ENCODE results near the gene PAFAH1B1. TPM values are rescaled to one million over a fixed set of nuclear protein-coding genes. Genes with fewer than 3 reads are reported as not detected.

PAFAH1B1 gene
- polyA plus RNA-seq, 6 donors from 2014 or later = 9.0 to 16.2 (median 12.2) TPM

DNA sequence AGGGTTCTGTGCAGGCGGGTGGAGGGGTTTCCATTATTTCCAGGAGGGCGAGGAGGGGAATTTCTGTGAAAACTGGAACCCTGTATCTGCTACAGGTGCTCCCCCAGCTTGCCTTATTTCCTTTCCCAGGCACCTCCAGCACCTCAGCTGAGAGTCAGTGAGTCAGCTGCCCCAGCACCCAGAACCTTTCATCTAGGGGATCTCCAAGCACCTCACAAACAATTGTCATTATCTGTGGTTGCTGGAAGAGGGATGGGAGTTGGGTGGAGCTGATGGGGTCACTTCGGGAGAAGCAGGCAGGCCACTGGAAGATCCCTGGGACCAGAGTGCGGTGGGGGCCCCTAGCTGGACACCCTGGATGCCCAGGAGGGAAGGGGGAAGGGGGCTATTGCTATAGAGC lies 128.1 kb downstream of the PAFAH1B1 start:
- H3K4me1 Mint-ChIP-seq = peaks cover 3 to 7% (median 6%) of the 10 kb centered on the region in 3 donors
- H3K27me3 Mint-ChIP-seq = peaks cover 7 to 35% (median 12%) of the 10 kb centered on the region in 3 donors
- no peaks in the 10 kb centered on the region for H3K9me3 Mint-ChIP-seq
- H3K36me3 Mint-ChIP-seq = peaks cover 0 to 10% of the 10 kb centered on the region in 2 donors
- no peak overlapping the region for H3K4me3 Mint-ChIP-seq
- DNase-seq = no peak
- ATAC-seq (ENCODE audit: low read depth in 2 of 2) = no peak
- H3K27ac Mint-ChIP-seq = no peak overlapping the region

DNA sequence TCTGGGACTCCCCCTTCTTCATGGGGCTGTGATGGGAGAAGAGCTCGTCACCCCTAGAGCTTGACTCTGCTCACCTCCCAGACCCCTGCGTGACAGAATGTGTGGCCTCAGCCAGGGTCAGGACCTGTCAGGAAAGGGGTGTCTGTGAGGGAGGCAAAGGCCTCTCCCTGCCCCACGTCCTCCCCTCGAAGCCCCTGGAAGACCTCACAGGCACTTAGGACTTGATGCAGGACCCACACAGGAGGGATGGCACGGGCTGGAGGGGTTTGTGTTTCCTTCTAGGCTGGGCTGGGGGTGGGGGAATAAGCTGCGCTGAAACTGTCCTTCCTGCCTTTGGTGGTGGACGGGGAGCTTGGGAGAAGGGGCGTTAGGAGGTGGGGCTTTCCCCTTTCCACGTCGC lies 129.2 kb downstream of the PAFAH1B1 start:
- Mint-ChIP-seq H3K9me3 (peaks cover 0 to 2% (median 0%) of the 10 kb centered on the region in 7 donors), H3K27me3 (peaks cover 7 to 45% (median 19%) of the 10 kb centered on the region in 3 donors), H3K4me1 (peaks cover 3 to 7% (median 6%) of the 10 kb centered on the region in 3 donors), H3K27ac (no peak overlapping the region), H3K36me3 (peaks cover 0 to 10% of the 10 kb centered on the region in 2 donors), H3K4me3 (peak overlapping the region in 3 of 8 donors; percentile 20 to 61 (median 37))
- DNase-seq (no peak), ATAC-seq (ENCODE audit: low read depth in 2 of 2) (no peak)

DNA sequence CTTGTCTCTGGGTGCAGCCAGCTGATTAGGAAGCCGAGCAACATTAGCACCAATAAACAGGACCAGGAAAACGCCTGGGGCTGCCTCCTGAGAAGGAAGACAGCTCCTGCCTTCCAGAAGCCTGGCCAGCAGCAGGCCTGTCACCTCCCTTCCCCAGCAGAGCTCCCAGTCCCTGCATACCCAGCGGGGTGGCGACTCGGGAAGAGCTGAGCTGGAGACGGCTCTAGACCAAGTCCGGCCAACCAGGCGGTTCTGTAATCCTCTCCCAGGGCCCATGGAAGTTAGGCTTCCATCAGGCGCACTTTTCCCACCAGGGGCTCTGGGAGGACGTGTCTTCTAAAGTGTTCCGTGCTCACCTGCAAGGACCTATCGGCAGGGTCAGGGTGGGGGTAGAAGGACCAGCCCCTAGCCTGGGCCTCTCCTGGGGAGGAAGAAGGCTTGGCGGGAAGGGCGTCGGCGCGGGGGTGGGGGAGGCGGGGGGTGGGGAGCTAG lies 130.1 kb downstream of the PAFAH1B1 start:
- peaks cover 0 to 2% (median 0%) of the 10 kb centered on the region in 7 donors for H3K9me3 Mint-ChIP-seq
- H3K4me1 Mint-ChIP-seq = peaks cover 3 to 7% (median 6%) of the 10 kb centered on the region in 3 donors
- peaks cover 0 to 10% of the 10 kb centered on the region in 2 donors for H3K36me3 Mint-ChIP-seq
- peaks cover 8 to 46% (median 19%) of the 10 kb centered on the region in 3 donors for H3K27me3 Mint-ChIP-seq
- ATAC-seq (ENCODE audit: low read depth in 2 of 2) (no peak), DNase-seq (no peak)
- H3K27ac Mint-ChIP-seq = no peak overlapping the region
- H3K4me3 Mint-ChIP-seq = peak overlapping the region in 6 of 8 donors; percentile 20 to 72 (median 57)

DNA sequence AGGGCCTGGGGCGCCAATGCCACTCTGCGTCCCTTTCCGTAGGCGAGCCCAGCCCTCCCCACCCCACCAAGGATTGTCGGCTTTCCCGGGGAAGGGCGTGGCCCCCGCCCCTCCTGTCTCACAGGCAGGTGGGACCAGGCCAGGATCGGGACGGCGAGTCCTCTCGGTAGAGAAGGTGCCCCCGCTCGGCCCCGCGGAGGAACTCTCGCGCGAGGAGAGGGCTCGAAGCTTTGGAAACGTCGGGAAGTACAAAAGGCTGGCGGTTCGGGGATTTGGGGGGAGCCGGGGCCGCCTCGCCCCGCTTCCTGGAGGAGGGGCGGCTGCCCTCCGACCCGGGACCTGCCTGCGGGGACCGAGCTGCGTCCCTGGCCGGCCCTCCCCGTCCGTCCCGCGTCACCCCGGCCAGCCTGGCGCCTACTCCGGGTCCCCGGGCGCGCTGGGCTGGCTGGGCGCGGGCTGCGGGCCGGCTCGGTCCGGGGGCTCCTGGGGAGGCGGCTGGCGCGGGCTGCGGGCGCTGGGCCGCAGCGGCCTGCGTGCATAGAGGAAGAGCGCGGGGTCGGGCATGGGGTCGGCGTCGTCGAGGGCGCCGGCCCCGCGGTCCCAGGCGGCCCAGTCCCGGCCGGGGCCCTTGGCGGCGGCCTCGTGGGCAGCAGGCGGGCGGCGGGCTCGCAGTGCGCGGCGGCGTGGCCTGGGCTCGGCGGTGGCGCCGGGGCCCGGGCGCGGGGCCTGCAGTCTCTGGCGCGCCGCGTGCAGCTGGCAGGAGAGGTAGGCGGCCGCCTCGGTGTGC lies 130.7 kb downstream of the PAFAH1B1 start:
- peaks cover 10 to 46% (median 19%) of the 10 kb centered on the region in 3 donors for H3K27me3 Mint-ChIP-seq
- H3K9me3 Mint-ChIP-seq = peaks cover 0 to 2% (median 0%) of the 10 kb centered on the region in 7 donors
- no peak overlapping the region for H3K27ac Mint-ChIP-seq
- ATAC-seq (ENCODE audit: low read depth in 2 of 2) (peak; percentile 18 to 40), DNase-seq (no peak)
- peak overlapping the region in 6 of 8 donors; percentile 23 to 70 (median 58) for H3K4me3 Mint-ChIP-seq
- peaks cover 0 to 10% of the 10 kb centered on the region in 2 donors for H3K36me3 Mint-ChIP-seq
- H3K4me1 Mint-ChIP-seq = peaks cover 3 to 7% (median 6%) of the 10 kb centered on the region in 3 donors

DNA sequence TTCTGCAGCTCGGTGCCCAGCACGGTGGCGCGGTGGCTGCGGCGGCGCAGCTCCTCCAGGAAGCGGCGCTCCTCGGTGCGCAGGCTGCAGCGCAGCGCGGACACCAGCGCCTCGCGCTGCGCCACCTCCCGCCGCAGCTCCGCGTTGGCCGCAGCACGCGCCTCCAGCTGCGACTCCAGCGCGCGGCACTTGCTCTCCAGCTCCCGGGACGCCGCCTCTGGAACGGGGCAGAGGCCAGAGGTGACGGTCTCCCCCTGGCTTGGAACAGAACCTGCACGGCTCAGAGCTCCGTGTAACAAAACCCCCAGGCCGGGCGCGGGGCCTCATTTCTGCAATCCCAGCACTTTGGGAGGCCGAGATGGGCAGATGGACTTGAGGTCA lies 131.3 kb downstream of the PAFAH1B1 start:
- Mint-ChIP-seq H3K9me3 (peaks cover 0 to 2% (median 0%) of the 10 kb centered on the region in 7 donors), H3K4me3 (peak overlapping the region in 5 of 8 donors; percentile 17 to 70 (median 35)), H3K4me1 (peaks cover 3 to 7% (median 6%) of the 10 kb centered on the region in 3 donors), H3K27ac (no peak overlapping the region), H3K27me3 (peaks cover 12 to 46% (median 24%) of the 10 kb centered on the region in 3 donors), H3K36me3 (peaks cover 0 to 10% of the 10 kb centered on the region in 2 donors)
- DNase-seq (no peak), ATAC-seq (ENCODE audit: low read depth in 2 of 2) (peak; percentile 72 to 89)

DNA sequence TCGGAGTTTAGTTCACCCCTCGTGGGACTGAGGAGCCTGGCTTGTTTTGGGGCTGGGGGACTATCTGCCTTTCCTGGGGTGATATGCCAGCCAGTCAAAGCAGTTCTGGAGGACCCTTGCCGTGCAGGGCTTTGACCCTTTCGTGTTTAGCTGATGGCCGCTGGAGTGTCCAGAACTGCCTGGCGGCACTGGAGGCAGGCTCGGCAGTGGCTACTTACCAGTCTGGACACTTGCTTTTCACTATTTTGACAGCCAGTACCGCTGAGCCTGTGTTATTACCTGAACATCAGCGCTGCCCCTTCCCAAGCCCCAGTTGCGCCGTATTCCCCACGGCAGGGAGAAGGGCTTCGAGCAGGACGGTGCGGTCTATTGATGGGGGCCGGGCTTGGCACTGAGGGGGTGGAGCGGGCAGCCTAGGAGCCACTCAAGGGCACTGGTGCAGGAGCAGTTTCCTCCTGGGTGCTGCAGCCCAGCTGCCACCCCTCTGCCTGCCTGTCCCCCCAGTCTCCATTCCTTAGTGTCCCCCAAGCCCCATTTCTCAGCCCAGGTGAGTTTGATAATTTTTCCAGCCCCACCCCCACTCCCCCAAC lies 137.4 kb downstream of the PAFAH1B1 start:
- Mint-ChIP-seq H3K27me3 (peaks cover 15 to 38% (median 37%) of the 10 kb centered on the region in 3 donors), H3K9me3 (peaks cover 0 to 2% (median 0%) of the 10 kb centered on the region in 7 donors), H3K4me3 (no peak overlapping the region), H3K36me3 (peaks cover 0 to 1% of the 10 kb centered on the region in 2 donors), H3K4me1 (peaks cover 0 to 4% (median 0%) of the 10 kb centered on the region in 3 donors), H3K27ac (no peak overlapping the region)
- DNase-seq (no peak), ATAC-seq (ENCODE audit: low read depth in 2 of 2) (no peak)

DNA sequence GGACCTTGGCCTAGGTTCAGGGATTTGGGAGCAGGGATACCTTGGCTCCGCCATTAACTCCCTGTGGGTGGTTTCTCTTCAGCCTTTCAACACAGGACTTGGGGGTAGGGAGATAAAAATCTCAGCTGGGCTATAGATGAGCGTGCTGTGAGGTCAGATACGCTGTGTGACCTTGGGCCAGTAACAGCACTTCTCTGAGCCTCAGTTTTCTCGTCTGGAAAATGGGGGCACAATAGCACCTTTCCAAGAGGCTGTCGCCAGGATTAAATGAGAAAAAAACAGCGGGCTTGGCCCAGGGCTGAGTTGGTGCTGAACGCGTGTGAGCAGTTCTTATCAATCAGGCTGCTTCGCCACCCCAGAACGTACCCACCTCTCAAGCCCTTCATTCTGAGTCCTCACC lies 138.4 kb downstream of the PAFAH1B1 start:
- peaks cover 14 to 36% (median 32%) of the 10 kb centered on the region in 3 donors for H3K27me3 Mint-ChIP-seq
- no peaks in the 10 kb centered on the region for H3K36me3 Mint-ChIP-seq
- H3K4me1 Mint-ChIP-seq = peaks cover 0 to 4% (median 0%) of the 10 kb centered on the region in 3 donors
- DNase-seq (no peak), ATAC-seq (ENCODE audit: low read depth in 2 of 2) (no peak)
- no peak overlapping the region for H3K27ac Mint-ChIP-seq
- H3K4me3 Mint-ChIP-seq = no peak overlapping the region
- H3K9me3 Mint-ChIP-seq = peaks cover 0 to 2% (median 0%) of the 10 kb centered on the region in 7 donors

DNA sequence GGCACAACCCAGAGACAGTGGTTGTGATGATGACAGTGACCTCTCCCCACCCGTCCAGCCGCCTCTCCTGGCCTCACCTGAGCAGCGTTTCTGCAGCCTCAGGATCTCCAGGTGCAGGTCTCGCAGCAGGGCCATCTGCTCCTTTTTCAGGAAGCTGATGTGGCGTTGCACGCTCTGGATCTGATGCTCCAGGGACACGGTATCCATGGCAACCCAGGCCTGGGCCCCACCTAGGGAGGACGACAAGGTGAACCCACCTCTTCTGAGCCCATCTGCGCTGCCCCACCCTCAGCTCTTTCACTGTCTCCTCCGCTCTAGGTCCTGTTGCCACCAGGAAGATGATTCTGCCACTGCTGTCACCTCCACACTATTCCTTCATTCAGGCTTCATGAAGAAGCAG lies 141.5 kb downstream of the PAFAH1B1 start:
- no peak overlapping the region for H3K27ac Mint-ChIP-seq
- H3K4me1 Mint-ChIP-seq = peaks cover 0 to 4% (median 0%) of the 10 kb centered on the region in 3 donors
- no peak overlapping the region for H3K4me3 Mint-ChIP-seq
- H3K36me3 Mint-ChIP-seq = no peaks in the 10 kb centered on the region
- no peaks in the 10 kb centered on the region for H3K9me3 Mint-ChIP-seq
- no peak for ATAC-seq (ENCODE audit: low read depth in 2 of 2)
- peaks cover 8 to 22% (median 21%) of the 10 kb centered on the region in 3 donors for H3K27me3 Mint-ChIP-seq
- no peak for DNase-seq

Other genes starting within 250 kb of the PAFAH1B1 start
- 1 to 10 TPM in 2 of 6 donors, under 1 TPM in 4; 0.60 to 1.3 (median 0.90) TPM for gene MNT, start 192.6 kb upstream of the PAFAH1B1 start, polyA plus RNA-seq (ENCODE audit: low read depth in 6 of 6)
- 10 to 100 TPM; 11.9 to 34.3 (median 20.8) TPM for gene METTL16, start 81.8 kb upstream of the PAFAH1B1 start, polyA plus RNA-seq (ENCODE audit: low read depth in 6 of 6)
- 10 to 100 TPM in 1 of 6 donors, 1 to 10 TPM in 5; 3.4 to 14.2 (median 5.3) TPM for gene CLUH, start 118.1 kb downstream of the PAFAH1B1 start, polyA plus RNA-seq (ENCODE audit: low read depth in 6 of 6)
- not detected for gene CCDC92B, start 156.0 kb downstream of the PAFAH1B1 start, polyA plus RNA-seq (ENCODE audit: low read depth in 6 of 6)
- gene RAP1GAP2, start 202.8 kb downstream of the PAFAH1B1 start, polyA plus RNA-seq (ENCODE audit: low read depth in 6 of 6) = 1 to 10 TPM in 3 of 6 donors, under 1 TPM in 2, not detected in 1; 0.96 to 2.9 (median 1.4) TPM